H9 (cell line): Measurements from ENCODE around the gene LRRC36. TPM values are rescaled to one million over a fixed set of nuclear protein-coding genes. Genes with fewer than 3 reads are reported as not detected.

ENCODE experiments used
- DNase-seq: peaks from one replicate; pipeline ENCODE4 v3.0.0-alpha.2; 2017
- H2AFZ ChIP-seq: one replicate; pipeline ENCODE4 v1.6.1; 2013; ENCODE audit warnings: mild to moderate bottlenecking, low read length, control low read depth, moderate library complexity
- H2AK5ac ChIP-seq: 2 replicates; pipeline ENCODE4 v1.6.1; 2013; ENCODE audit warnings: low read length, control low read depth, mixed read lengths; ENCODE audit not compliant: insufficient read length
- H2BK120ac ChIP-seq: one replicate; pipeline ENCODE4 v1.6.1; 2013; ENCODE audit warnings: low read depth, mild to moderate bottlenecking, low read length, control low read depth, inconsistent platforms; ENCODE audit not compliant: poor library complexity, severe bottlenecking
- H2BK12ac ChIP-seq: 2 replicates; pipeline ENCODE4 v1.6.1; 2013; ENCODE audit warnings: low read length, control low read depth, mixed read lengths, low read depth; ENCODE audit not compliant: insufficient read length
- H2BK15ac ChIP-seq: 2 replicates; pipeline ENCODE4 v1.6.1; 2013; ENCODE audit warnings: low read depth, low read length, control low read depth
- H2BK20ac ChIP-seq: one replicate; pipeline ENCODE4 v1.6.1; 2013; ENCODE audit warnings: low read depth, mild to moderate bottlenecking, low read length, control low read depth, inconsistent platforms; ENCODE audit not compliant: poor library complexity, severe bottlenecking
- H2BK5ac ChIP-seq: 2 replicates; pipeline ENCODE4 v1.6.1; 2013; ENCODE audit warnings: low read length, control low read depth, mixed read lengths; ENCODE audit not compliant: insufficient read length
- H3K14ac ChIP-seq: 2 replicates; pipeline ENCODE4 v1.6.1; 2013; ENCODE audit warnings: low read length, control low read depth; ENCODE audit not compliant: insufficient read depth
- H3K18ac ChIP-seq: 2 replicates; pipeline ENCODE4 v1.6.1; 2013; ENCODE audit warnings: low read depth, mild to moderate bottlenecking, mixed read lengths, low read length, control low read depth; ENCODE audit not compliant: insufficient read length
- H3K23ac ChIP-seq: 2 replicates; pipeline ENCODE4 v1.6.1; 2013; ENCODE audit warnings: low read length, control low read depth, mixed read lengths, low read depth; ENCODE audit not compliant: insufficient read length
- H3K23me2 ChIP-seq: 2 replicates; pipeline ENCODE4 v1.6.1; 2013; ENCODE audit warnings: low read depth, mild to moderate bottlenecking, mixed read lengths, low read length, control low read depth; ENCODE audit not compliant: insufficient read length, poor library complexity, severe bottlenecking
- H3K27ac ChIP-seq: 2 replicates; pipeline ENCODE4 v1.5.1; 2013; ENCODE audit warnings: low read length, control low read depth, mixed read lengths, low read depth; ENCODE audit not compliant: insufficient read length
- H3K27me3 ChIP-seq: 2 replicates; pipeline ENCODE4 v1.6.1; 2013; ENCODE audit warnings: low read length, control low read depth, inconsistent platforms; ENCODE audit not compliant: insufficient read depth
- H3K4ac ChIP-seq: 2 replicates; pipeline ENCODE4 v1.6.1; 2013; ENCODE audit warnings: low read depth, mild to moderate bottlenecking, control low read depth, inconsistent platforms, low read length, moderate library complexity
- H3K4me1 ChIP-seq: 2 replicates; pipeline ENCODE4 v1.6.1; 2013; ENCODE audit warnings: low read length, control low read depth, inconsistent platforms; ENCODE audit not compliant: insufficient read depth
- H3K4me2 ChIP-seq: 2 replicates; pipeline ENCODE4 v1.6.1; 2013; ENCODE audit warnings: low read length, control low read depth, mixed read lengths; ENCODE audit not compliant: insufficient read length, insufficient read depth
- H3K56ac ChIP-seq: 2 replicates; pipeline ENCODE4 v1.6.1; 2013; ENCODE audit warnings: low read depth, mild to moderate bottlenecking, mixed read lengths, low read length, control low read depth; ENCODE audit not compliant: insufficient read length
- H3K79me1 ChIP-seq: 2 replicates; pipeline ENCODE4 v1.6.1; 2013; ENCODE audit warnings: low read depth, mild to moderate bottlenecking, moderate library complexity, low read length, control low read depth, inconsistent platforms; ENCODE audit not compliant: insufficient read depth, poor library complexity, severe bottlenecking
- H3K79me2 ChIP-seq: 2 replicates; pipeline ENCODE4 v1.6.1; 2013; ENCODE audit warnings: low read length, control low read depth, inconsistent platforms; ENCODE audit not compliant: insufficient read depth
- H3K9ac ChIP-seq: 2 replicates; pipeline ENCODE4 v1.6.1; 2013; ENCODE audit warnings: low read length, control low read depth, mixed read lengths; ENCODE audit not compliant: insufficient read length; ENCODE audit errors: extremely low read depth
- H3K9me3 ChIP-seq: one replicate; pipeline ENCODE4 v1.6.1; 2013; ENCODE audit warnings: low read depth, low read length, inconsistent platforms; ENCODE audit not compliant: control insufficient read depth
- H3T11ph ChIP-seq: one replicate; pipeline ENCODE4 v1.6.1; 2013; ENCODE audit warnings: mild to moderate bottlenecking, low read length, control low read depth, inconsistent platforms
- H4K20me1 ChIP-seq: one replicate; pipeline ENCODE4 v1.6.1; 2013; ENCODE audit not compliant: control insufficient read depth, insufficient read length, insufficient read depth
- H4K5ac ChIP-seq: 2 replicates; pipeline ENCODE4 v1.6.1; 2013; ENCODE audit warnings: low read depth, mild to moderate bottlenecking, mixed read lengths, low read length, control low read depth; ENCODE audit not compliant: insufficient read length
- H4K8ac ChIP-seq: replicated peaks from 2 replicates; pipeline ENCODE4 v1.6.1; 2013; ENCODE audit warnings: low read length, control low read depth, mixed read lengths, low read depth; ENCODE audit not compliant: insufficient read length
- H4K91ac ChIP-seq: 2 replicates; pipeline ENCODE4 v1.6.1; 2013; ENCODE audit warnings: low read depth, mild to moderate bottlenecking, moderate library complexity, mixed read lengths, low read length, control low read depth; ENCODE audit not compliant: insufficient read length
- H3K27ac Mint-ChIP-seq, 3 experiments: 2 replicates in 2 of 3; 3 replicates in 1 of 3; pipeline ENCODE4 v1.8.0; 2020 to 2021; ENCODE audit warnings: mixed read lengths in 3 of 3, mild to moderate bottlenecking in 1 of 3, moderate library complexity in 1 of 3
- H3K27me3 Mint-ChIP-seq: 2 replicates; pipeline ENCODE4 v1.8.0; 2021; ENCODE audit warnings: low read depth, mild to moderate bottlenecking, moderate library complexity, mixed read lengths
- H3K36me3 Mint-ChIP-seq, 3 experiments: 2 replicates in 2 of 3; 3 replicates in 1 of 3; pipeline ENCODE4 v1.8.0; 2020 to 2021; ENCODE audit warnings: low read depth in 3 of 3, mixed read lengths in 3 of 3; ENCODE audit not compliant: insufficient read depth in 1 of 3
- H3K4me1 Mint-ChIP-seq, 2 experiments: 2 replicates each; pipeline ENCODE4 v1.8.0; 2020; ENCODE audit warnings: mixed read lengths in 2 of 2
- H3K4me3 Mint-ChIP-seq, 2 experiments: 2 replicates in 1 of 2; 3 replicates in 1 of 2; pipeline ENCODE4 v1.8.0; 2020 to 2021; ENCODE audit warnings: mild to moderate bottlenecking in 2 of 2, mixed read lengths in 2 of 2, moderate library complexity in 1 of 2
- H3K9me3 Mint-ChIP-seq, 2 experiments: 2 replicates in 1 of 2; 3 replicates in 1 of 2; pipeline ENCODE4 v1.8.0; 2020; ENCODE audit warnings: mild to moderate bottlenecking in 2 of 2, mixed read lengths in 2 of 2, moderate library complexity in 1 of 2
- WGBS: extraction: QIAGEN DNeasy Blood & Tissue Kit; methylation state at CpG from one replicate; pipeline ENCODE4 v1.1.7; 2013; ENCODE audit warnings: missing lambda C conversion rate, low lambda C conversion rate, mixed read lengths; ENCODE audit not compliant: insufficient read length; ENCODE audit errors: extremely low coverage; 5-methylcytosine and 5-hydroxymethylcytosine counted together
- total RNA-seq: library from RNA; stranded (reverse); gene quantifications from 2 replicates; pipeline ENCODE4 v1.2.1, GENCODE V29; 2021
- TF ChIP-seq, protein P1 (sequence below): fragments of 200-600 bp; sonication (generic); conservative IDR thresholded peaks from 3 replicates; pipeline ENCODE4 v1.8.0; 2021; ENCODE audit warnings: antibody characterized with exemption, mild to moderate bottlenecking

LRRC36 gene
- total RNA-seq, 1 experiment from 2014 or later = not detected

DNA sequence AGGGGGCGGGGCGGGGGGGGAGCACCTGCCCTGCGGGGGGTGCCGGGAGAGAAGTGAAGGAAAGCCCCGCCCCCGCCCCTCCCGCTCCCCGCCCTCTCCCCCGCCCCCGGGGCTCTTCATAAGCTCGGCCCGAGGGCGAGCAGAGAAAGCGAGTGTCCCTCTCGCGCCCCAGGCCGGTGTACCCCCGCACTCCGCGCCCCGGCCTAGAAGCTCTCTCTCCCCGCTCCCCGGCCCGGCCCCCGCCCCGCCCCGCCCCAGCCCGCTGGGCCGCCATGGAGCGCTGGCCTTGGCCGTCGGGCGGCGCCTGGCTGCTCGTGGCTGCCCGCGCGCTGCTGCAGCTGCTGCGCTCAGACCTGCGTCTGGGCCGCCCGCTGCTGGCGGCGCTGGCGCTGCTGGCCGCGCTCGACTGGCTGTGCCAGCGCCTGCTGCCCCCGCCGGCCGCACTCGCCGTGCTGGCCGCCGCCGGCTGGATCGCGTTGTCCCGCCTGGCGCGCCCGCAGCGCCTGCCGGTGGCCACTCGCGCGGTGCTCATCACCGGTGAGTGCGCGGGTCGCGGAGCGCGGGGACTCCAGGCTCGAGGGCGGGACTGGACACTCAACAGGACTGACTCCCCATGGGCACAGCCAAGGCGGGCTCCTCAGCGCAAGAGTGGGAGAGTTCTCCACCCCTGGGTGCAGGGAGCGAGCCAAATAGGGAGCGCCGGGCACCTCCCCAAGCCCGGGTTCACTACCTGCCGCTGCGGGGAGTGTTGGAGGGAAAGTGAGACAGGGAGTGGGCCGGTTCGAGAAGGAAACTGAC lies 104.6 kb downstream of the LRRC36 start, which contains the start of gene HSD11B2:
HSD11B2 (plus strand) TSS at position 145 of the 798 bp plus-strand sequence; CDS start at position 273, 128 bp downstream.
- Histone ChIP-seq H3K9me3 (no peaks in the 10 kb centered on the region), H2BK15ac (no peak within 1 kb of the TSS), H3K23me2 (peaks cover 17% of the 10 kb centered on the region), H2BK12ac (no peak within 1 kb of the TSS), H3K56ac (no peak within 1 kb of the TSS), H3K4me2 (peak within 1 kb of the TSS; percentile 67), H2BK5ac (no peak within 1 kb of the TSS), H4K91ac (no peak within 1 kb of the TSS), H2BK120ac (no peak within 1 kb of the TSS), H3T11ph (no peak within 1 kb of the TSS), H3K4ac (no peak within 1 kb of the TSS), H3K18ac (peak within 1 kb of the TSS; percentile 85), H2AFZ (no peak within 1 kb of the TSS), H3K27me3 (no peaks in the 10 kb centered on the region; the same call in 1 of the 2 replicates), H4K20me1 (no peaks in the 10 kb centered on the region), H2BK20ac (no peak within 1 kb of the TSS), H3K79me1 (no peaks in the 10 kb centered on the region), H3K27ac (no peak within 1 kb of the TSS), H4K5ac (no peak within 1 kb of the TSS), H3K4me1 (peaks cover 10% of the 10 kb centered on the region; the same call in 1 of the 2 replicates), H4K8ac (no peak within 1 kb of the TSS), H3K14ac (peak within 1 kb of the TSS; percentile 68), H3K79me2 (no peaks in the 10 kb centered on the region; the same call in 1 of the 2 replicates), H3K23ac (no peak within 1 kb of the TSS), H2AK5ac (no peak within 1 kb of the TSS), H3K9ac (peak within 1 kb of the TSS; percentile 23)
- no CpG with 5 or more reads among the region's 87 CpGs for WGBS
- H3K4me1 Mint-ChIP-seq = peaks cover 57 to 58% of the 10 kb centered on the region in 2 experiments
- peak within 1 kb of the TSS in 2 of 3 experiments; percentile 8 to 92; a peak in 2 of 7 replicates for H3K27ac Mint-ChIP-seq
- TF ChIP-seq, protein P1, sequence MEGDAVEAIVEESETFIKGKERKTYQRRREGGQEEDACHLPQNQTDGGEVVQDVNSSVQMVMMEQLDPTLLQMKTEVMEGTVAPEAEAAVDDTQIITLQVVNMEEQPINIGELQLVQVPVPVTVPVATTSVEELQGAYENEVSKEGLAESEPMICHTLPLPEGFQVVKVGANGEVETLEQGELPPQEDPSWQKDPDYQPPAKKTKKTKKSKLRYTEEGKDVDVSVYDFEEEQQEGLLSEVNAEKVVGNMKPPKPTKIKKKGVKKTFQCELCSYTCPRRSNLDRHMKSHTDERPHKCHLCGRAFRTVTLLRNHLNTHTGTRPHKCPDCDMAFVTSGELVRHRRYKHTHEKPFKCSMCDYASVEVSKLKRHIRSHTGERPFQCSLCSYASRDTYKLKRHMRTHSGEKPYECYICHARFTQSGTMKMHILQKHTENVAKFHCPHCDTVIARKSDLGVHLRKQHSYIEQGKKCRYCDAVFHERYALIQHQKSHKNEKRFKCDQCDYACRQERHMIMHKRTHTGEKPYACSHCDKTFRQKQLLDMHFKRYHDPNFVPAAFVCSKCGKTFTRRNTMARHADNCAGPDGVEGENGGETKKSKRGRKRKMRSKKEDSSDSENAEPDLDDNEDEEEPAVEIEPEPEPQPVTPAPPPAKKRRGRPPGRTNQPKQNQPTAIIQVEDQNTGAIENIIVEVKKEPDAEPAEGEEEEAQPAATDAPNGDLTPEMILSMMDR = no peak
- peak within 1 kb of the TSS; percentile 80 to 90 for H3K4me3 Mint-ChIP-seq
- H3K27me3 Mint-ChIP-seq = peaks cover 16% of the 10 kb centered on the region
- peaks cover 0 to 9% (median 3%) of the 10 kb centered on the region in 3 experiments; a peak in 3 of 7 replicates for H3K36me3 Mint-ChIP-seq
- peak; percentile 81 for DNase-seq
- H3K9me3 Mint-ChIP-seq = no peaks in the 10 kb centered on the region
